K562 treated with DMSO at 1 percent for 24 hours (cell line): Measurements from ENCODE around the gene SLC39A10. TPM values are rescaled to one million over a fixed set of nuclear protein-coding genes. Genes with fewer than 3 reads are reported as not detected.

Experiments used
- total RNA-seq: library from RNA; unstranded; fragments of 300-600 nt; gene quantifications from 2 replicates; pipeline ENCODE4 v1.2.3, GENCODE V29; 2022; ENCODE audit warnings: low read depth; ENCODE audit not compliant: insufficient read depth

The SLC39A10 gene, protein sequence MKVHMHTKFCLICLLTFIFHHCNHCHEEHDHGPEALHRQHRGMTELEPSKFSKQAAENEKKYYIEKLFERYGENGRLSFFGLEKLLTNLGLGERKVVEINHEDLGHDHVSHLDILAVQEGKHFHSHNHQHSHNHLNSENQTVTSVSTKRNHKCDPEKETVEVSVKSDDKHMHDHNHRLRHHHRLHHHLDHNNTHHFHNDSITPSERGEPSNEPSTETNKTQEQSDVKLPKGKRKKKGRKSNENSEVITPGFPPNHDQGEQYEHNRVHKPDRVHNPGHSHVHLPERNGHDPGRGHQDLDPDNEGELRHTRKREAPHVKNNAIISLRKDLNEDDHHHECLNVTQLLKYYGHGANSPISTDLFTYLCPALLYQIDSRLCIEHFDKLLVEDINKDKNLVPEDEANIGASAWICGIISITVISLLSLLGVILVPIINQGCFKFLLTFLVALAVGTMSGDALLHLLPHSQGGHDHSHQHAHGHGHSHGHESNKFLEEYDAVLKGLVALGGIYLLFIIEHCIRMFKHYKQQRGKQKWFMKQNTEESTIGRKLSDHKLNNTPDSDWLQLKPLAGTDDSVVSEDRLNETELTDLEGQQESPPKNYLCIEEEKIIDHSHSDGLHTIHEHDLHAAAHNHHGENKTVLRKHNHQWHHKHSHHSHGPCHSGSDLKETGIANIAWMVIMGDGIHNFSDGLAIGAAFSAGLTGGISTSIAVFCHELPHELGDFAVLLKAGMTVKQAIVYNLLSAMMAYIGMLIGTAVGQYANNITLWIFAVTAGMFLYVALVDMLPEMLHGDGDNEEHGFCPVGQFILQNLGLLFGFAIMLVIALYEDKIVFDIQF
- total RNA-seq: 4.6 and 4.7 TPM in 2 replicates

DNA sequence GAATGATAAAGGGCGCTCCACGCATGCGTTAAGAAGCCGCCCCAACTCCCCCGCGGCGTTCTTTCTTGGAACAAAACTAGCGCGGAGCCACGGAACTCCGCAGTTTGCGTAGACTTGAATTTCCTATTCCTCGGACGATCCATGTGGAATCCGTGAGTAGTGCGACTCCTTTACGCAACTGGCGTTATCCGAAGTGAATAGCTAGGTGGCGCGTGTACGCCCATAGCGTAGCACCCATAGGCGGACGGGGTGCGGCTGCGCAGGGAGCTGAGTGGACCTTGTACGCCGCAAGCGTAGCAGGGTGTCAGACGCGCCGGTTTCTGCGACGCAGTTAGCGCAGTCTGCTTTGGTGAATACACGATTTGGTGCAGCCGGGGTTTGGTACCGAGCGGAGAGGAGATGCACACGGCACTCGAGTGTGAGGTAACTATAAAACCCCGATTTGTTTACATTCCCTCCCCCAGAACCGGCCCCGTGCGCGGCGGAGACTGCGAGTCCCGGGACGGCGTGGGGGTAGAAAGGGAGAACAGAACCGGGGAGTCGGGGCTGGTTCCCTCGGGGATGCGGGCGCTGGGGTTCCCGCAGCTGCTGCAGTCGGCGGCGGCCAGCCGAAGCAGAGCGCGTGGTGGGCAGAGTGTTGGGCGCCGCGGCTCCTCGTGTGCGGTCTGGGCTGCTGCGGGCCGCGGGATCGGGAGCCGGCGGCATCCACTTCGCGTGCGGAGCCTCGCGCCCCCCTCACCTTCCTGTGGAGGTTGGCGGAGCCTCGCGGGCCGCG, at the start of gene SLC39A10:
TSS of gene SLC39A10 (plus strand) at position 368 of the 775 bp plus-strand sequence. CDS start 22,817 bp downstream, outside the sequence.

